Right renal pelvis (tissue), 4 donors: ENCODE results near the gene LRBA. TPM values are rescaled to one million over a fixed set of nuclear protein-coding genes. Genes with fewer than 3 reads are reported as not detected.

ENCODE experiments used
- DNase-seq, 4 donors: peaks; one replicate each; pipeline ENCODE4 v3.0.0-alpha.2; 2013; ENCODE audit warnings: low read depth in 4 of 4, low spot score in 3 of 4, missing footprints in 1 of 4
- polyA plus RNA-seq, 4 donors: library from polyadenylated mRNA; unstranded; fragments of 120-200 nt; gene quantifications; one replicate each; pipeline ENCODE4 v1.2.1, GENCODE V29; 2013; ENCODE audit not compliant: insufficient read length in 4 of 4

The LRBA gene
- polyA plus RNA-seq, 4 donors = 62.2 to 70.6 (median 67.6) TPM

DNA sequence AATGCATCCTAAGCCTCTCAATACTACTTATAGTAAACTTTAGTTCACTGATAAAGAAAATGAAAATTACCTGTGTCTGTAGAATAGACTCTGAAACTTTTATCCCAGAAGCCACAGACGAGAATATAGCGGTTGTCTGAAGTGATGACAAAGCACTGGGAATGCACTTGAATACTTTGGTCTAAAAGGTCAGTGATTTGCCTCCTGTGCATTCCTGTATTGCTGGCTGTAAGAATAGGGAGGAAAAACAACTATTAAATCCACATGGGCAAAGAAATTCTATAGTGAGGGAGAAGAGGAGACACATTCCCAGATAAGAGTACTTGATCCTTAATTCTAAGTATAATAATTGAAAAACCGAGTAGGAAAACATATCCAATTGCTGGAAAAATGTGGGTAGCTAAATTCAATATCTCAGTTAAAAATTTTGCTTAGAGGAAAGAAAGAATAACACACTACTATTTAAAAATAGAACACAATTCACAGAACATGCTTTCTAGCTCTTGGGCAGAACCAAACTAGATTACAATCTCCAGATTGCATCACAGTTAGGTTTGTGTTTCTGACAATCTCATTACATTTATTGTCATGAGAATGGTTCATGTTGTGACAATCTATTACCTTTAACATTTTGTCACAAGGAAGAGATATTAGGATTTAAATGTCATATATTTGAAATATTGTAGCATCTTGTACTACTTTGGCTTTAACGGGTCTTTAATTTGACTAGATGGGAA, 704.8 kb downstream of the LRBA start:
- DNase-seq = no peak

DNA sequence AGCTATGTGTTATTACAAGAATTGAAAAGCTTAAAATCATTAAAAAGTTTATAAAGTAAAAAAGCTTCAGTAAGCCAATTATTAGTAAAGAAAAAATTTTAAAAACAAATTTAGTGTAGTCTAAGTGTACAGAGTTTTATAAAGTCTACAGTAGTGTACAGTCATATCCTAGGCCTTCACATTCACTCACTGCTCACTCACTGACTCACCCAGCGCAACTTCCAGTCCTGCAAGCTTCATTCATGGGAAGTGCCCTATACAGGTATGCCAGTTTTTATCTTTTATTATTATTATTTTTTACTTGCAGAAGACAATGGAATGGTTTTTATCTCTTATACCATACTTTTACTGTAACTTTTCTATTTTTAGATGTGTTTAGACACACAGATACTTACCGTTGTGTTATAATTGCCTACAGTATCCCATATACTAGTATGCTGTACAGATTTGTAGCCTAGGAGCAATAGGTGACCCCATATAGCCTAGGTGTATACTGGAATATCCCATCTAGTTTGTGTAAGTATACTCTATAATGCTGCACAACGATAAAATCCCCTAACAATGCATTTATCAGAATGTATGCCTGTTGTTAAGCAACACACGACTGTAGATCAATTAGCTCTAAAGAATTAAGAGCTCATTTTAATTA, 706.1 kb downstream of the LRBA start:
- DNase-seq = no peak

DNA sequence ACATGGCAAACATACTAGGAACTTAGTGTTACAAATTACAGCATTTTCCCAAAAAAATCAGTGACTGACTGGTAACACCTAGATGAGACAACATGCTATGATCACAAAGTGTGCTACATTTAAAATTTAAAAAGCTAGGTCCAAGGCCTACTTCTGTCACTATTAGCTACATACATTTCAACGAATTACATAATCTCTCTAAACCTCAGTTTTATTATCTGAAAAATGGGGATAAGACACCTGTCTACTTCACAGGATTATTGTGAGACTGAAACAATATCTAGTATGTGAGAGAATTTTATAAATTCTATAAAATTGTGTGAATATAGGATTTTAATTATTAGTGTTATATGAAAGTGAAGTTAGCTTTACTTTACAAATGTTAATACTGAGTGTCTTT, 708.4 kb downstream of the LRBA start:
- no peak for DNase-seq

DNA sequence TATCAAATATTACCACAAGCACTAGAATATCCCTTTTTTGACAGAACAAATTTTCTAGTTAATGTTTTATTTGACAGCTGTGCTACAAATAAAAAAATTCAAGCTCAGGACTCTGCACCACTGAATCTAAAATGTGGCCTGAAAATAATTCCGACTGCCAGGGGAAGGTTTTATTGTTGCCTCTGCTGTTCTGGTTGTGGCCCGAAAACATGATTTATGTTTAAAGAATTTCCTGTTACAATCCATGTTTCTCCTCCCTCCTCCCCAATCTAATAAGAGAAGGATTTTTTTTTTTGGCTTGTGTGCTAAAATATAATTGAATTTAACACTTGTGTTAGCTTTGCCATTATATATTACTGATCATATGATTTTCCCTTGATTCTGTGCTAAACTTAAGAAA, 709.1 kb downstream of the LRBA start:
- no peak for DNase-seq

DNA sequence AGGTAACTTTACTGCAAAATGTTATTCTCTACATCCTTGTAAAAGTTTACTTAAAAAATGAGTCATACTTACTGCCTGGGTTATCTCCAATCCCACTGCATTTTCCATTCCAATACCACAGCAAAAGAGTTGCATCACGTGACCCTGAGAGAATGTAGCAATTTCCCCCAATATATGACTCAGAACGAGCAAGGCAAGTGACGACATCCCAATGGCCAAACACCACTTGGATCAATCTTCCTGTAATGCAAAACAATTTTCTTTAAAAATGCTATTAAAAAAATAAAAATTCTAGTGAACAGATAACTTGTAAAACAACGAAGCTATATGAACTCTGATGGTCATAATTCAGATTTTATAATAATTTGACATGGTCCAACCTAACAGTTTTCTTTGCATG, 712.5 kb downstream of the LRBA start:
- DNase-seq = no peak

DNA sequence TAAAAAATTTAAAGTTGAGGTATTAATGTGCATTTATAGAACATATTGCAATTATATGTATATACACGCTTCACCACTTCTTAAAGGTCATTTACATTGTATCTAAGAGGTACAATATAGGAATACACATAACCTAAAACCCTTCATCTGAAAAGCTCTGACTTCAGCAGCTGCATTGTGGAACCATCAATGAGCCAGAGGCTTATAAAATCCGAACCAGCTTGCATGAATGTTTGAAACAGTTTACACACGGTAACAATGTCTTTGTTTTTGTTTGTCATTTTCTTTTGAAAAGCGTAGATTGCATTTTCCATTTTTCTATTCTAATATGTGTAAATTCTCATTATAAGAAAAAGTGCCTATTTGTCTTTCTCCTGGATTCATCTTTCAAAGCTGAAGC, 715.3 kb downstream of the LRBA start:
- no peak for DNase-seq

DNA sequence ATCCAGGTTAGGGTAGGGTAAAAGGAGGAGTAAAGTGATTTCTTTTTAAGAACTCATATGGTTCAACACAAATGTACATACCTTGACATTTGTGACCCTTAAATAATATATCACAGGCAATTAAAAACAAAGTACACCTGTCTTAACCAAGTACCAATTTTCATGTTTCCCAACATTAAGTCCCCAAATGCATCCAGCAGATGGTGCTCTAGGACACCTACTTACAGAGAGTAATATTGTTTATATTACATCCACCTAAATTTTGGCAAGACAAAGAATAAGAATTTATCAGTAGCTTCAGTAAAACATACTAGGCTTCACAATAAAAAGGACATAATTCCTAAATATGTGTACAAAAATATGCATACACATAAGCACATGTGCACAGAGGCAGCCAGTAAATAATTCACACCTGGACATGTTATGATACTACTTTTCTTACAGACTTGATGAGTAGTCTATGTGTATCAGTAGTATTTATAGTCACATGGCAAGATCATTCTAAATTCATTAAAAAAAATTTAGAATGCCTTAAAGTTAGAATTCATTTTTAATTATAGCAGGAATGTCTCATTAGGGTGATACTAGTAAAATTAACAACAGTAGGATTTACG, 717.1 kb downstream of the LRBA start:
- DNase-seq = peak; percentile 26 to 38 (median 34)

DNA sequence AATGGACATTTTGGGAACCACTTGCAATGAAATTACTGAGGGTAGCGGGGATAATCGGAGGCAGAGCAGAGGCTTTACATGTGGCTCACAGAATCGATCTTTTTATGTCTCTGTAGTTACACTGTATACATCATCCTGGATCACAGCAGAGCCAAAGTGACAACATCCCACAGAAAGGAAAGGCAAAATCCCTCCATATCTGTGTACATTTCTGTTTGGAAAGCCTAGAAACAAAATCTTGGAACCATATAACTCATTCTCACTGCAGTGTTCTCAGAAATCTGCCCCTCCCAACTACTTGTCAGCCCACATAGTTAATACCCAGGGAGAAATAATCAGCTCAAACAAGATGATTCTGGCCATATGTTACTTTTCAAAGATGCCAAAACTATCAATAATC, 725.2 kb downstream of the LRBA start:
- DNase-seq = no peak

DNA sequence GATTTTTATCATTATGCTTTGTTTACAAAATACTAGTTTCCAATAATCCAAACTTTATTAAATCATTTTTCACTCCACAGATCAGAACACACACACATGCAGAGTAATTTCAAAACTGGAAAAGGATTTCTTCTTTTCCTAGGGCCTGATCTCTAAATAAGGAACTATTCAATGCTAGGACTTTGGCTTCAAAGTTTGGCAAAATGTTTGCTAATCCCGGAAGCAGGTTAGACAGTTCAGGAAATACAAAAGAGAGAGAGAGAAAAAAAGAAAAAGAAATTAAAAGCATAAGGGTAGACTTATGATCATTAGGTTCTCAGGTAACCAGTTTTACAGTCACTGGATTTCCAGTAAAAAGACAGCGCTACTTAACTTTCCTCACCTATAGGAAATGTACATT, 725.9 kb downstream of the LRBA start:
- no peak for DNase-seq

DNA sequence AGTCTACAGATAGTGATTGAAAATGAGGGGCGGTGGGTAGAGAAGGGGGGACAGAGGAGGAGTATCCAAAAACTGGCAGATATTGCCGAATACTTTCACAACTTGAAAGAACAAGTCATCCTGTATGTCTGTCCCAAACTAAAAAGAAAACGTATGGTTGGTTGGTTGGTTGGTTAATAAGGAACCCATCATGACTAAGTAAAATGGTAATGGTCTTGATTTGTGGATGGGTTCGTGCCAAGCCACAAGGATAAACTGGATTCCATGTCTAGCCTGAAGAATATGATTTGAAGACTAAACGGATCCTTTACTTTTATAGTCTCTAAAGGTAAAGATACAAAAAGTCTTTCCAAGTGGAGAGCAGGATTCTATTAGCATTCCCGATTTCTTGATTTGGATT, 728.4 kb downstream of the LRBA start:
- no peak for DNase-seq

DNA sequence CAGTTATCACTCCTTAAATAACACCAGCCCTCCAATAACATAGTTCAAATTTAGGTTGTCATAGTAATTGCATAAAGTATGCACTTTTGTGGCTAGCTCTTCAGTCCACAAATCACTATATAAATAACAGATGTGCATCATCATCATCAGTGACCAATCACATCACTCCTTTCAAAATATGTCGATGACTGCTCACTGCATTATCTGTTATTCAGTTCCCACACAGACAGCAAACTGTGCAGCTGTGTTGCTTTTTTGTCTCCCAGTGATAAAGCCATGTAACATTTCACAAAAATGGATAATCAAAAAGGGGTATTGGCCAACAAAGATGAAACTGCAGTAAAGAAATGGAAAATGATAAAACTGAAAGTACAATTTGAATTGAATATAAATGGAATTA, 731.4 kb downstream of the LRBA start:
- no peak for DNase-seq

DNA sequence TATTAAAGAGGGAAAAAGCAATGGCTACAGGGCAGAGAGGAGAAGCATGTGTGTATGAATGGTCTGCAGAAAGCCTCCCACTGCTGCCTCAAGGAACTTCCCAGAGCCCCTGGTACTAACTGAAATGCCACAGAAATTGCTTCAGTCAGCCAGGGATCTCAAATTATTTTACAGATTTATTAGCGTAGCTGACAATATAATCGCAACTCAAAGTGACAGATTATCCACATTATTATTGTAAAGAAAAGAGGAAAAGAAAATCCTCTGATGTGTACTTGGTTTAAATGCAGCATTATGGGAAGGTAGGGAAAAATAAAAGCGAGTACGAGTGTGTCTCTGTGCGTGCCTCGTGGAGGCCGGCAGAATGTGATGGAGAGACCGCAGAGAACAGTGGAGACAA, 734.1 kb downstream of the LRBA start:
- DNase-seq = no peak

DNA sequence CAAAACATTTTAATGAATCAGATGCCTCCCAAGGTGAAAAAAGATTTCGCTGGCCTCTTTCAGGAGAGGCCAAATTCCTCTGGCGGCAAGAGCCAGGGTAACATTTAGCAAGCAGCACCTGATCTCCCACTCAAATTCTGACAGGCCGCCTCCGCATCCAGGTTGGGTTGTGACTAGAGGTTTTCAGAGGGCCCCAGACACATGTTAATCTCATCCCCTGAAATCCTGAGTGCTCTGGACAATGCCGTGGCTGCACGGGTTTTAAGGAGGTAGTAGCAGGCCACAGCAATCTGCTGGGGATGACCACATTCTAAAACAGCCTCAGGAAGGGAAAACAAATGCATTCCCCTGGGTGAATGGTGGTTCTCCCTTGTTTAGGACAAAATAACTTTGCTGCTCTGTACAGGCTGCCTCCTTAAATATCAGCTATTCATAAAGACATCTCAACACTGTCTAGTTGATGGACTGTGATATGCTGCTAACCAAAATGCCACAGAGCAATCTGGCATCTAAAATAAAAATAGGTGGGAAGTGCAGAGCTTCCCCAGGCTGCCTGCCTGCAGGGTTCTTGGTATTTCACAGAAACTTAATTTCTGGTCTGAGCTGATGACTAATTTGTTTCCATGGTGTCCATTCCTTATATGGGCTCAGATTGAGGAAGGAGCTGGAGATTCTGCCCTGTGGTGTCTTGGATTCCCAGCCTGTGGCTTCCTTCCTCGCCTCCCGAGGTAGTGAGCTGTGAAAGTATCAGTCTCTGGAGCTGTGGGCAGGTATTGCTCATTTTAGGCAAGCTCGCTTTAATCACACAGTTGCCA, 734.8 kb downstream of the LRBA start:
- no peak for DNase-seq

DNA sequence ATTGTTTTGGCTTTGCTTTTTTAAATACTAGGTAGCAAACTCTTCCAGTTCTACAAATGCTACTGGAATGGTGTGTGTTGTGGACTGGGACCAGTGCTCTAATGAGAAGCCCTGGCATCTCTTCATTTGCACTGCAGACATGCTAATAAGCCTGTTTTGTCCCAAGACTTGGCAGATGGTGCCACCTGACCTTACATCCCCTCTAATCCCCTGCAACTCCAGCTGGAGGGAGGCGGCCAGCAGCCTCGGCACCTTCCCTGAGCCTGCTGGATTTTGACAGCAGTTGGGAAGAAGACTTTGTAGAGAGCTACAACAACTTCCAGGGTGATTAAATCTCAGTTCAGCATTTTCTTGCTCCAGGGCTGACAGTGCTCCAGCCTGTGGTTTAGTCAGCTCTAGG, 736.9 kb downstream of the LRBA start:
- no peak for DNase-seq

DNA sequence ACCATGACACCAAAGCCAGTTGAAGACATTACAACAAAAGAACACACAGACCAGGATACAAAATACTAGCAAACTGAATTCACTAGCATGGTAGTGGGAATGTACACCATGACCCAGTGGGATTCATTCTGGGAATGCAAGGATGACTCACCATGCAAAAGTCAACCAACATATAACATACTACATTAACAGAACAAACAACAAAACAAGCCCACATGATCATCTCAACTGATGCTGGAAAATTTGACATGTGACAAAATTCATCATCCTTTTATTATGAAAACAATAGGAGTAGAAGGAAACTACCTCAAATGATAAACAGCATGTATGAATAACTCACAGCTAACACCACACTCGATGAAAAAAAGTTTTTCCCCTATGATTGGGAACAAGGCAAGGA, 746.6 kb downstream of the LRBA start:
- no peak for DNase-seq

DNA sequence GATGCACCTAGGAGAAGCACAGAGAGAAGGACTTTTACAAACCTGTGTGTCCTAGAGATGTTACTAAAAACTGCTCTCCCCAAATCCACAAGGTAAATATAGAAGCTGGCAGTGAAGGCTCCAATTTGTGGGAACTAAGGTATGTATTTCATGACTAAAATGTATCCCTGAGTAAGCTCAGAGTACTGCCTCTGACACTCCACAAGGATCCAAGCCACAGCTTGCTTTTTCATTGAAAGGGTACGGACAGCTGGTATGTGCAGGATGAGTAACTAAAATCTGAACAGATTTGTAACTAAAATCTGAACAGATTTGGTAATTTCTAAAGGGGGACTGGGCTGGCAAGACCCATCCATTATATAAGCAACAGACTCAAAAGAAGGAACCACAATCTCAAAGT, 749.3 kb downstream of the LRBA start:
- no peak for DNase-seq

DNA sequence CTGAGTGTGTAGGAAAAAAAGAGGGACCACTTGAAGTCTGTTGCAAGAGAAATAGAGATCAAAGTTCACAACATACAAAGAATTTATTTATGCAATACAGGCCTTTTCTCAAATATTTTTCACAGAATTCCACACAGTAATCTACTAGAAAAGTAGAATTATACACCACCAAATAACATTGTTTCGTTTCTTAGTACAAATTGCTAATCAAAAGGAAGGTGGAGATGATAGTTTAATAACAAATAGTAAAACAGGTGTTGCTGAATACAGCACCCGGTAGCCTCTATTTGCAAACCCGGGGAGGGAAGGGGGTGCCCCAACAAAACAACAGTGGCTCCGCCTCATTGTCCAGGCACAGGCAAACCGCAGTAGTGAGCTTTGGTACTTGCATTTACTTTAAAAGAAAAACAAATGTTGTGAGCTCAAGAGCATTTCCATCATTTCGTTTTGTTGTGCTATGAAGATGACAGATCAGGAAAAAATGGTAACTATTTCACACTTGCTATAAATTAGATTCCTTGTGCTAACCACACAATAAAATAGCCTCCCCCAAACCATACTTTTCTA, 750.4 kb downstream of the LRBA start:
- DNase-seq = no peak

DNA sequence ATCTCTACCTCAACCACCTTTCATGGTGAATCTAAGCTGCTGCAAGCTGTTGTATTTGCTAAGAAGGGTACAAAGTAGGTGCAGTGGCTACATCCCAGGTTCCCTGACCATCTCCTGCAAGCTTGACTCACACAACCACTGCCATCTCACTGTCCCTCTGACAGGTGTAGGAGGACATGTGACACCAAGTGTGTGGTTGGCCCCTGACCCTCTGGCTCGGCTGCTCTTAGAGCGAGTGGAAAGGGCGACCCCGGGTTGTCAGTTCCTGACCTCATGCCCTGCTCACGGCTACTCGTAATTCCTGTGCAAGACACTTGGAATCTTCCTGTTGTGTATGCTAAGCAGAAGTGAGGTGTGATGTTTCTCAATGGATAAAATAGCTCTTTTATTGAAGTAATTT, 752.5 kb downstream of the LRBA start:
- no peak for DNase-seq

DNA sequence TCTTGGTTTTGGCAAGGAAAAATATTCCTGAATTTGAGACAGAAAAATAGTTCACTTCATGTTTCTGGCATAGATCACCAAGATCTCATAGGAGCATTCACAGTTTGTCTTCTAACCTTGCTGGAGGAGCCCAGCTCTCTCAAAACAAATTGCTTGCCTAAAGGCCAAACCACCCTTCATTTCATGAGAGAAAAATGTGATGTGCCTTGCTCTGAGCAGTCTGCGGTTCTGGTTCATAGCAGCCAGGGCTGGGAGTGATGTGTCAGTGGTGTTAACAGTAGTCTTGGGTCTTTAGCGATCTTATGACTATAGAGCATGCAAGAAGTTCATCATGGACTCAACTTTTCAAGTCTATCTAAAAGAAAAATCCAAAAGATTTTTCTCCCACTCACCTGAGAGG, 753.5 kb downstream of the LRBA start:
- no peak for DNase-seq

DNA sequence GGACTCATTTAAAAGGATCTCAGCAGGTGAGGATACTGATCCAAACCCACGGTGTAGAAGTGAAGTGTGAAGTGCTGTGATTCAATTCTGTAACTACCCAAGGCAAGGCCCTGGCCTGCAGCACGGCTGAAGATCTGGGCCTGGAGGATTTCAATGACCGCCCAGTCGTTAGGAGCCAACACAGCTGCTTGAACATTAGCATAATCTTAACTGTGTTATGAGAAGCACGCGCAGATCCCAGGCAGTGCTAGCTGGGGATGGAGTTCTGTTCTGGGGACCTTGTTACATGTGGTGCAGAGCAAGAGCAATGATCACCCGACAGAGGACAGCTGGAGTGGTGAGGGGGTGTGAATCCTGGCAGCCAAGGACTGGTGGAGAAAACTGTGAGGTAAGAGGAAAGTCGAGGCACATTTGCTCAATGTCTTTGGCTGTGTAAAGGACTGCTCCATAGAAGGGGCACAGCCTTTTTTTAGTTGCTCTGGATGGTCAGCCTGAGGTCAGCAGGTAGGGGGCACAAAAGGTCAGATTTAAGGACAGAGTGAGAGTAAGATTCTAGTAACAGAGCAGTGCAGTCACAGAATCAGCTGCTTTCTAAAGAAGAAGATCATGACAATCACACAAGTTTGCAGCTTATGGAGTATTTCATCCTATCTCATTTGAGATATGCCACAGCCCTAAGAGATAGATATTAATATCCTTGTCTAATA, 755.1 kb downstream of the LRBA start:
- no peak for DNase-seq
